Thyroid gland (tissue), 4 donors: ENCODE data around the gene PPP2R5C. TPM values are rescaled to one million over a fixed set of nuclear protein-coding genes. Genes with fewer than 3 reads are reported as not detected.

Experiments
- DNase-seq, 2 donors: peaks; one replicate each; pipeline ENCODE4 v3.0.0-alpha.2; 2019
- H3K27ac ChIP-seq, 3 donors: fragments of 200-600 bp; sonication (generic); 1 replicate in 2 of 3; 2 replicates in 1 of 3; pipeline ENCODE4 v1.5.1; 2016 to 2019; ENCODE audit warnings: mild to moderate bottlenecking in 1 of 3, moderate library complexity in 1 of 3
- H3K27me3 ChIP-seq: fragments of 200-600 bp; sonication (generic); one replicate; pipeline ENCODE4 v1.5.1; 2019
- H3K36me3 ChIP-seq, 2 donors: fragments of 200-600 bp; sonication (generic); one replicate each; pipeline ENCODE4 v1.5.1; 2016 to 2019
- H3K4me1 ChIP-seq, 2 donors: fragments of 200-600 bp; sonication (generic); one replicate each; pipeline ENCODE4 v1.5.1; 2017 to 2019
- H3K4me3 ChIP-seq, 3 donors: fragments of 200-600 bp; sonication (generic); replicated peaks in 1 of 3; 1 replicate in 2 of 3; 2 replicates in 1 of 3; pipeline ENCODE4 v1.5.1; 2016; ENCODE audit warnings: mild to moderate bottlenecking in 1 of 3
- H3K9me3 ChIP-seq: fragments of 200-600 bp; sonication (generic); one replicate; pipeline ENCODE4 v1.5.1; 2017
- POLR2A ChIP-seq, 2 donors: fragments of 450-650 bp; IDR thresholded peaks; one replicate each; pipeline ENCODE4 v1.6.1; 2017; ENCODE audit warnings: antibody characterized with exemption in 2 of 2, mild to moderate bottlenecking in 2 of 2, moderate library complexity in 1 of 2
- WGBS, 2 donors: methylation state at CpG; one replicate each; pipeline ENCODE4 v1.1.5; 2017; 5-methylcytosine and 5-hydroxymethylcytosine counted together
- intact Hi-C: fragments of 100-400 bp; cut with DNase I; formaldehyde crosslinking; loops from one replicate; pipeline ENCODE4 v1.15.1; 2023
- total RNA-seq, 4 donors: library from RNA; depleted of rRNA; stranded (reverse); fragments of >200 nt; gene quantifications; one replicate each; pipeline ENCODE4 v1.2.3, GENCODE V29; 2016
- TF ChIP-seq, protein P1 (sequence below), 6 experiments: fragments of 200-600 bp in 3 of 6; fragments of 450-650 bp in 3 of 6; sonication (generic) in 3 of 6; IDR thresholded peaks; one replicate each; pipeline ENCODE4 v1.5.1; 2016 to 2019; ENCODE audit warnings: antibody characterized with exemption in 6 of 6, mild to moderate bottlenecking in 2 of 6, inconsistent platforms in 1 of 6, moderate library complexity in 1 of 6

PPP2R5C gene
- total RNA-seq, 4 donors from 2014 or later = 105 to 209 (median 141) TPM

DNA sequence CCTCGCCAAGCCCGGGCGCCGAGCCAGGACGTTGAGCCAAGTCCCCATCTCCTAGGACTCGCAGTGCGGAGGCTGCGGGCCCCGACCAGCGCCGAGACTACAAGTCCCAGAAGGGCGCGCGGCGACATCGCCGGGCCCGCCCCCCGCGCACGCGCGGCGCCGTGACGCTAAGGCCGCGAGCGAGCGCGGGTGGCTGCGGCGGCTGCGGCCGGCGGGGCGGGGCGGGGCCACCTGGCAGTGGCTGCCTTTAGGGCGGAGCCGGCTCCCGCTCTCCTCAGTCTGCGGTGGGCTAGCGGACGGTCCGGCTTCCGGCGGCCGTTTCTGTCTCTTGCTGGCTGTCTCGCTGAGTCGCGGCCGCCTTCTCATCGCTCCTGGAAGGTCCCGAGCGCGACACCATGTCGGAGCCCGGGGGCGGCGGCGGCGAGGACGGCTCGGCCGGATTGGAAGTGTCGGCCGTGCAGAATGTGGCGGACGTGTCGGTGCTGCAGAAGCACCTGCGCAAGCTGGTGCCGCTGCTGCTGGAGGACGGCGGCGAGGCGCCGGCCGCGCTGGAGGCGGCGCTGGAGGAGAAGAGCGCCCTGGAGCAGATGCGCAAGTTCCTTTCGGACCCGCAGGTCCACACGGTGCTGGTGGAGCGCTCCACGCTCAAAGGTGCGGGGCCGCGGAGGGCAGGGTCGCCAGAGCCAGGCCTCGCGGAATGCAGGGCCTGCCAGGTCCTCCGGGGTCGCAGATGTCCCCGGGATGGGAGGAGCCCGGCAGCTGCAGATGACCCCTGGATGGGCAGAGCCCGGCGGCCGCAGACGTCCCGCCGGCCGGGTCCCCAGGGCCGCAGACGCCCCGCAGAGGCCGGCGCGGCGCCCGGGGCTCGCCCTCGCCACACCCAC is 203.0 kb downstream of the PPP2R5C start, which contains the start of gene DYNC1H1:
TSS of gene DYNC1H1 (plus strand) at position 277 of the 884 bp plus-strand sequence. CDS start at position 396, 119 bp downstream.
- intact Hi-C loops = loop anchor here (10.0 kb wide), 1 partner anchor 130 kb away; no protein-coding TSS in a partner anchor
- H3K4me1 ChIP-seq = peaks cover 22 to 39% of the 10 kb centered on the region in 2 donors

GRCh38 chr14:101965181-101965544 is 203.7 kb downstream of the PPP2R5C start:
- peaks cover 22 to 39% of the 10 kb centered on the region in 2 donors for H3K4me1 ChIP-seq

More for the DNA sequence above, 203.0 kb downstream of the PPP2R5C start, which contains the start of gene DYNC1H1:
- 0% methylated on average over 7 to 19 of the region's 115 CpGs for WGBS, 2 donors
- Histone ChIP-seq H3K27ac (peak within 1 kb of the TSS; percentile 92 to 97 (median 96)), H3K36me3 (peaks cover 0 to 1% of the 10 kb centered on the region in 2 donors), H3K4me3 (peak within 1 kb of the TSS; percentile 91 to 100 (median 98)), H3K9me3 (no peaks in the 10 kb centered on the region), H3K27me3 (no peaks in the 10 kb centered on the region)
- TF ChIP-seq POLR2A (IDR thresholded peaks at IDR 0.05) = peak; percentile 93 to 99
- TF ChIP-seq, protein P1, sequence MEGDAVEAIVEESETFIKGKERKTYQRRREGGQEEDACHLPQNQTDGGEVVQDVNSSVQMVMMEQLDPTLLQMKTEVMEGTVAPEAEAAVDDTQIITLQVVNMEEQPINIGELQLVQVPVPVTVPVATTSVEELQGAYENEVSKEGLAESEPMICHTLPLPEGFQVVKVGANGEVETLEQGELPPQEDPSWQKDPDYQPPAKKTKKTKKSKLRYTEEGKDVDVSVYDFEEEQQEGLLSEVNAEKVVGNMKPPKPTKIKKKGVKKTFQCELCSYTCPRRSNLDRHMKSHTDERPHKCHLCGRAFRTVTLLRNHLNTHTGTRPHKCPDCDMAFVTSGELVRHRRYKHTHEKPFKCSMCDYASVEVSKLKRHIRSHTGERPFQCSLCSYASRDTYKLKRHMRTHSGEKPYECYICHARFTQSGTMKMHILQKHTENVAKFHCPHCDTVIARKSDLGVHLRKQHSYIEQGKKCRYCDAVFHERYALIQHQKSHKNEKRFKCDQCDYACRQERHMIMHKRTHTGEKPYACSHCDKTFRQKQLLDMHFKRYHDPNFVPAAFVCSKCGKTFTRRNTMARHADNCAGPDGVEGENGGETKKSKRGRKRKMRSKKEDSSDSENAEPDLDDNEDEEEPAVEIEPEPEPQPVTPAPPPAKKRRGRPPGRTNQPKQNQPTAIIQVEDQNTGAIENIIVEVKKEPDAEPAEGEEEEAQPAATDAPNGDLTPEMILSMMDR (IDR thresholded peaks at IDR 0.05) = peak in 1 of 6 experiments; percentile 11
- DNase-seq = peak; percentile 94 to 97

GRCh38 chr14:101965770-101966722 is 204.5 kb downstream of the PPP2R5C start:
- Histone ChIP-seq H3K36me3 (peaks cover 0 to 6% of the 10 kb centered on the region in 2 donors), H3K4me1 (peaks cover 22 to 46% of the 10 kb centered on the region in 2 donors), H3K9me3 (no peaks in the 10 kb centered on the region), H3K27me3 (no peaks in the 10 kb centered on the region), H3K4me3 (peak overlapping the region; percentile 91 to 100 (median 98)), H3K27ac (peak overlapping the region; percentile 92 to 97 (median 96))
- WGBS, 2 donors = 41 to 44% methylated on average over 5 of the region's 5 CpGs
- DNase-seq = no peak
- intact Hi-C loops = loop anchor here (10.0 kb wide), 1 partner anchor 129 kb away; no protein-coding TSS in a partner anchor
- TF ChIP-seq, protein P1 (IDR thresholded peaks at IDR 0.05) = no peak
- TF ChIP-seq POLR2A (IDR thresholded peaks at IDR 0.05) = no peak

More at GRCh38 chr14:101965181-101965544, 203.7 kb downstream of the PPP2R5C start:
- Histone ChIP-seq H3K4me3 (peak overlapping the region; percentile 91 to 100 (median 98)), H3K36me3 (peaks cover 0 to 6% of the 10 kb centered on the region in 2 donors), H3K27ac (peak overlapping the region; percentile 92 to 97 (median 96)), H3K27me3 (no peaks in the 10 kb centered on the region), H3K9me3 (no peaks in the 10 kb centered on the region)
- peak; percentile 71 to 72 for DNase-seq
- TF ChIP-seq POLR2A (IDR thresholded peaks at IDR 0.05) = peak in 1 of 2 donors; percentile 6
- TF ChIP-seq, protein P1 (IDR thresholded peaks at IDR 0.05) = no peak
- WGBS, 2 donors = 0% methylated on average over 16 to 19 of the region's 28 CpGs
- intact Hi-C loops = loop anchor here (10.0 kb wide), 1 partner anchor 130 kb away; no protein-coding TSS in a partner anchor

DNA sequence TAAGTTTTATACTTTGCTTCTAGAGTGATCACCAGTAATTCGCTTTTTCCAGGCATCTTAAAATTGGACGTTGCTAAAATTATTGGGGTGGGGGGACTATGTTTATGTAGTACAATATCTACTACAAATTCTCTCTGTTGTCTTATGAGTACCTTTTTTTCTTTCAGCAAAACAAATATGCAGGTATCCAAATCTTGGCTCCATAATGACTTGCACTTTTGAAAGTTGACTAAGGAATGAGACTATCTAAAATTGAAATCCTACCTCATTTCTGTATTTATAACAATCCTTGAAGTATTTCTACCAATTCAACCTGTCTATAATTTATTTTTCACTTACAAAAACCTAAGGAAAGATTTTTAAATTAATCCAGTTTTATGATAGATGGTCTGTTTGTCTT is 205.2 kb downstream of the PPP2R5C start:
- TF ChIP-seq, protein P1 (IDR thresholded peaks at IDR 0.05) = no peak
- no peak for TF ChIP-seq POLR2A (IDR thresholded peaks at IDR 0.05)
- Histone ChIP-seq H3K4me1 (peaks cover 28 to 53% of the 10 kb centered on the region in 2 donors), H3K36me3 (peaks cover 0 to 6% of the 10 kb centered on the region in 2 donors), H3K4me3 (no peak overlapping the region), H3K27me3 (no peaks in the 10 kb centered on the region), H3K27ac (peak overlapping the region in 2 of 3 donors; percentile 34 to 96), H3K9me3 (no peaks in the 10 kb centered on the region)
- intact Hi-C loops = loop anchor here (10.0 kb wide), 1 partner anchor 128 kb away; no protein-coding TSS in a partner anchor
- WGBS, 2 donors = 65 to 75% methylated on average over 2 of the region's 2 CpGs
- no peak for DNase-seq
